ENCODE measurements around the gene CTDNEP1. TPM values are rescaled to one million over a fixed set of nuclear protein-coding genes. Genes with fewer than 3 reads are reported as not detected.

The CTDNEP1 gene
- 77.3 TPM for total RNA-seq

DNA sequence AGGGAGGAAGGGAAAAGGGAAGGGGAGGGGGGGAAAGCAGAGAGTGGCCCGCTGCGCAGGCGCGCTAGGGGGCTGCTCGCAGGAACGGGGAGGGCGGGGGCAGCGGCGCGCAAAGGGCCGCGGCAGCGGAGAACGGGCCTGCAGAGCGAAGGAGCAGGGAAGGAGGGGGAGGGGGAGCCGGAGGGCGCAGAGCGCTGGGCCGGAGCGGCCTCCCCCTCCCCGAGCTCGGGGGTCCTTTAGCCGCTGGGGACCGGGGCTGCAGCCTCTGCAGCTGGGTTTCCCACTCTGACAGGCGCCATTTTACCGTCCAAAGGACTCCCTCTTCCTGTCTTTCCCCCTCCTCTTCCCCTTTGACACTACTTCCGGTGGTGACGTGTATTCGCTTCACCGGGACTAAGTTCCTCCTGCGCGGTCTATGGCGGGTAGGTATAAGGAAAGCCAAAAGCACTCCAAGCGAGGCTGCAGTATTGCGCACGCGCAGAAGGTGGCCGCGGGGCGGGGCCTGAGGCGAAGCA, at the start of gene CTDNEP1:
Gene CTDNEP1 (minus strand): TSS at position 74 of the 515 bp plus-strand sequence. CDS start 438 bp downstream, outside the sequence.

DNA sequence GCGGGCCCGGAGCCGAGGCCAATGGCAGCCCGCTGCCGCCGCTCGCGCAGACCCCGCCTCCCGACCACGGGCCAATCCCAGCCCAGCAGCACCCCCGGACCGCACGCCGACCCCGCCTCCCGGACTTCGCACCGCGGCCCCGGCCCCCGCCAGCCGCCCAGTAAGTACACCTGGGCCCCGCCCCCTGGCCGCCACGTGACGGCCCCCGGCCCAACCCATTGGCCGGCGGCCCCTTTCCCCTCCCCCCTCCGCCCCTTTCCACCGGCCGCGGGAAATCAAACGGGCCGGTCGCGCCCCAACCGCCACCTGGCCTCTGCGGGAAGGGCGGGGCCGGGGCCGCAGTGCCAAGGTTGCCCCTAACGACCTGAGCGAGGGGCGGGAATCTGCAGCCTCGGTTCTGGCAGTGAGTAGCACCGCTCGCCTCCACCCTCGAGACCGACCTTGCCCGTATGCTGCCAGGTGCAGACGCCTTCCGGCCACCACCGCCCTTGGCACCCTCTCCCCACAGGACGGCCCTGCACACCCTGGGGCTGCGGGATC, 43.1 kb upstream of the CTDNEP1 start, which contains the start of gene YBX2:
Gene YBX2 (minus strand): TSS at position 26 of the 540 bp plus-strand sequence. CDS start 139 bp downstream, outside the sequence.

DNA sequence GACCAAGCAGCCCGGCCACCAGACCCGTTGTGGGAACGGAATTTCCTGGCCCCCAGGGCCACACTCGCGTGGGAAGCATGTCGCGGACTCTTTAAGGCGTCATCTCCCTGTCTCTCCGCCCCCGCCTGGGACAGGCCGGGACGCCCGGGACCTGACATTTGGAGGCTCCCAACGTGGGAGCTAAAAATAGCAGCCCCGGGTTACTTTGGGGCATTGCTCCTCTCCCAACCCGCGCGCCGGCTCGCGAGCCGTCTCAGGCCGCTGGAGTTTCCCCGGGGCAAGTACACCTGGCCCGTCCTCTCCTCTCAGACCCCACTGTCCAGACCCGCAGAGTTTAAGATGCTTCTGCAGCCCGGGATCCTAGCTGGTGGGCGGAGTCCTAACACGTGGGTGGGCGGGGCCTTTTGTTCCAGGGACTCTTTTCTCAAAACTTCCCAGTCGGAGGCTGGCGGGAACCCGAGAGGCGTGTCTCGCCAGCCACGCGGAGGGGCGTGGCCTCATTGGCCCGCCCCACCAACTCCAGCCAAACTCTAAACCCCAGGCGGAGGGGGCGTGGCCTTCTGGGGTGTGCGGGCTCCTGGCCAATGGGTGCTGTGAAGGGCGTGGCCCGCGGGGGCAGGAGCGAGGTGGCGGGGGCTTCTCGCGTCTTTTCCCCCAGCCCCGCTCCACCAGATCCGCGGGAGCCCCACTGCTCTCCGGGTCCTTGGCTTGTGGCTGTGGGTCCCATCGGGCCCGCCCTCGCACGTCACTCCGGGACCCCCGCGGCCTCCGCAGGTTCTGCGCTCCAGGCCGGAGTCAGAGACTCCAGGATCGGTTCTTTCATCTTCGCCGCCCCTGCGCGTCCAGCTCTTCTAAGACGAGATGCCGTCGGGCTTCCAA, 29.8 kb upstream of the CTDNEP1 start, which contains the start of gene SLC2A4:
Gene SLC2A4 (plus strand): TSS at position 645 of the 879 bp plus-strand sequence. CDS start 217 bp downstream, at position 862.

DNA sequence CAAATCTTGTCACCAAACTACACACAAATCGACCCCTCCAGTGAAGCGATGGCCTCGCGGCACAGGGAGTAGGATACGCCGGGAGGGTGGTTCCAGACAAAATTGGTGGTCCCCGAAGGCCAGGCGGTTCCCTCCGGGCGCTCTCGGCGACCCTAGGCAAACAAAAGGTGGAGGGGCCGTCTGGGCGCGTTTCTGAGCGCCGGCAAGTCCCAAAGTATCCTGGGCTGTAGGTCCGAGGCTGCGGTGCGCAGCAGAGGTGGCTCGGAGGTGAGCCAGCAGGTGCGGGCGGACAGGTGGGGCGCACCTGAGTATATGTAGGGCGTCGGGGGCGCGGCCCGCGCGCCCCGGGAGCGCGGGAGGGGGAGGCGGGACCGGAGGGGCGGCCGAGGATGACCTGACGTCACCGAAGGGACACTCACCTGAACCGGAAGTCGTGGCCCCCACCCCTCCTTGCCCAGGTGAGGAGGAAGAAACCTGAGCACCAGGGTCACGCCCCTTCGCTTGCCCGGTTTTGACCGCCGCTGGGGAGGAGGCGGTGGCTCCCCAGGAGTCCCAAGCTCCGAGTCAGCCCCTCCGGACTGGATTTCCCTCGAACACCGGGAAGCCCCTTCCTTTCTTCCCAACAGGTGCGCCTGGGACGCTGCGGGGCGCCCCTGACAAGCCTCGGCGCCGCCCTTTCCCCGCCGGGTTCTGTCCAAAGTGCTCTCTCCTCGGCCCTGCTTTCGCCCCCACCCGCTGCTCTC, 10.8 kb upstream of the CTDNEP1 start, which contains the start of gene CLDN7:
Gene CLDN7 (minus strand): TSS at position 287 of the 743 bp plus-strand sequence. CDS start 435 bp downstream, outside the sequence.

DNA sequence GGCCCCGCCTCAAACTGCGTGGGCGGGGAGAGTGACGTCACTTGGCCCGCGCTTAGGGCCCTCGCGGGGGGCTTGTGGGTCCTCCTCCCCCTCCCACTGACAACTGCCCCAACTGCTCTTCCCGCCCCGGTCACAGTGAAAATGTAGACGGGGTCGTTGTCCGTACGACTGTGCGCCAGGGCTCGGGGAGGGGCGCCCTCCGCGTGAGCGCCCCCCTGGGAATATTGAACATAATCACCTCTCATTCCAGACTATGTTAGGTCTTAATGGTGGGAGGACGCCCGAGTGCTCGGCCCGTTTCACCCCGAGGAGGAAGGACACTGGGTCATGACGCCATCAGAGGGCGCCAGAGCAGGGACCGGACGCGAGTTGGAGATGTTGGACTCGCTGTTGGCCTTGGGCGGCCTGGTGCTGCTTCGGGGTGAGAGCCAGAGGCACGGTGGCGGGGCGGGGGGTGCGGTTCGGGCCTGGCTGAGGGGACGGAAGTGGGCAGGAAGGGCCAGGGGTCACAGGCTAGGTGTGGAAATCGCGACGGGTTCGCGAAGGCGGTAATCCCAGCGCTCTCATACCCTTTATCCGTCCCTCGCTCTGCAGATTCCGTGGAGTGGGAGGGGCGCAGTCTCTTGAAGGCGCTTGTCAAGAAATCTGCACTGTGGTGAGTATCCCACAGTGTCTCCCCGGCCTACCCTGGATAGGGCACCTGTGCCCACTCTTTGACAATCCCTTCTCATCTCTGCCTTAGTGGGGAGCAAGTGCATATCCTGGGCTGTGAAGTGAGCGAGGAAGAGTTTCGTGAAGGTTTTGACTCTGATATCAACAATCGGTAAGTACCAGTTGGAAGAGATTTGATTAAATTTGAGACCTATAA, 876 bp upstream of the CTDNEP1 start, which contains the start of gene ELP5:
Gene ELP5 (plus strand): TSS at position 40 of the 868 bp plus-strand sequence. CDS start 336 bp downstream, at position 376.

DNA sequence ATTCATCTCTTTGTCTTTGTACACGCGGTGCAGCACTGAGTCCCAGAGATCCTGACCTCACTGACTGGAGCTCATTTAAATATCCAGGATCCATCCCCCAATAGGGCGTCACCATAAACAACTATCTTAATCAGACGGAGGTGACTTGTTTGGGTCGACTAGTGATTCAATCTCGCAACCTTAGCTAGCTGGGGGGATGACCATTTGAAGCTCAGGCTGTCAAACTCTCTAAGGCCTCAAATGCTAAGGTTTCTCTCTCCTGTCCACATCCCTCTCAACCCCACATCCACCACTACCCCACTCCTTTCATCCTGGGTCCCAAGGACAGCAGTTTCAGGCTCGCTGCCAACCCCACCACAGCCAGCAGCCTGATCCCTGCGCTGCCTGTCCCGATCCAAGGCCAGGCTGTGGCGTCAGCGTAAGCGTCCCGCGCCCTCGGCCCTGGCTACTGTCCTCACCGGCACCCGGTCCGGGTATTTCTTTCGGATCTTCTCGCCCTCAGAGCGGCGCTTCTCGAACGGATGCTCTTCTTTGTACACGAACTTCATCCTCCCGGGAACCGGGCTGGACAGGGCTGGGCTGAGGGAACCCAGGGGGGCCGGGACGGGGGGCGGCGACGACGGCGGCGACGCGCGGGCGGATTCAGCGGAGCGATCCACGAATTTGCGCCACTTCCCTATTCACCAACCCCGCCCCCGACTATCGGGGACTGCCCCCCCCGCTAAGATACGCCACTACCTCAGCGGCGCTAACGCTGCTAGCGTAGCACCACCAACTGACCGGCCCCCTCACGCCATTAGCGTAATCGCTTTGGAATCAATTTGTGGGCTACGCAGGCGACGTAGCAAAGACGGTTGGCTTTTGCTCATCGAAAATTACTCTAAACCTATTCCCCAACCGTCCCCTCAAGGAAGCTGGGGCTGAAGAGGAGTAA, 9.5 kb downstream of the CTDNEP1 start, which contains the start of gene GABARAP:
Gene GABARAP (minus strand): TSS at position 667 of the 934 bp plus-strand sequence. CDS start 119 bp downstream, at position 548.

DNA sequence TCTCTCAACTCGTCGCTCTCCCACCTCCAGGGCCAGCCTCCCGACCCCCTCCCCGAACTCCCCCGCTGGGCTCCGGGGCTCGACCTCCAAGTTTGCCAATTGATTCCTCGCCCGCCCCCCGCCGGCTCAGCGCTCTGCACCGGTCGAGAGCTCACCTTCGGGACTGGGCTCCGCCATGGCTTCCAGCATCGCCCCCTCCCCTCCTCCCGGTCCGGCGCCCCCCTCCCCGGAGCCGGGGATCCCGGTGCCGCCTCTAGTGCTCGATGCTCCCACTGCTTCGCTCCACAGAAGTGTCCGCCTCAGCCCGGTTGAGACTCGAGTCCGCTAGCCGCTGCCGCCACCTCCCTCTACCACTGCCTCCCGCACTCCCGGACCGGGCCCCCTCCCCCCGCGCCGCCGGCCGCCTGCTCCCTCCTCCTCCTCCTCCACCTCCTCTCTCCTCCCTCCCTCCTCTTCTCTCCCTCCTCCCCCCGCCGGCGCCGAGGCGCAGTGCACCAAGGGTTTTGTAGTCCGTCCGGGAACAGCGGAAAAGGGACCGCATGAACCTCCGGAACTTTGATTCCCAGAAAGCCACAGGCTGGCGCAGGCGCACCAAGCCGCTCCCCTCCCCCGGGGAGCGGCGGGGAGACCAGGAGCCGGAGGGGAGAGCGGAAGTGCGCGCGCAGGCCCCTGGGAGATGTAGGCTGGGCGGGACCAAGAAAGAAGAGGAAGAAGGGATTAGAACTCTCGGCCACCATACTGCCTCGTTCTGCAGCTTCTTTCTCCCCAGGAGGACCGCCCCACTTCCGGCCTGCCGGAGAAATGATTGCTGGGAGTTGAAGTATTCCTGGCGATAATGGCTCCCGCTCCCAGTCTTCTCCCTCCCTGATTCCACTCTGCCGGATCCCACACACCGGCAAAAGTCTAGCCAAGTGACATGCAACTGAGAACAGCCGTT, 12.2 kb downstream of the CTDNEP1 start, which contains the start of gene PHF23:
Gene PHF23 (minus strand): TSS at position 367 of the 937 bp plus-strand sequence. CDS start 178 bp downstream, at position 189.

DNA sequence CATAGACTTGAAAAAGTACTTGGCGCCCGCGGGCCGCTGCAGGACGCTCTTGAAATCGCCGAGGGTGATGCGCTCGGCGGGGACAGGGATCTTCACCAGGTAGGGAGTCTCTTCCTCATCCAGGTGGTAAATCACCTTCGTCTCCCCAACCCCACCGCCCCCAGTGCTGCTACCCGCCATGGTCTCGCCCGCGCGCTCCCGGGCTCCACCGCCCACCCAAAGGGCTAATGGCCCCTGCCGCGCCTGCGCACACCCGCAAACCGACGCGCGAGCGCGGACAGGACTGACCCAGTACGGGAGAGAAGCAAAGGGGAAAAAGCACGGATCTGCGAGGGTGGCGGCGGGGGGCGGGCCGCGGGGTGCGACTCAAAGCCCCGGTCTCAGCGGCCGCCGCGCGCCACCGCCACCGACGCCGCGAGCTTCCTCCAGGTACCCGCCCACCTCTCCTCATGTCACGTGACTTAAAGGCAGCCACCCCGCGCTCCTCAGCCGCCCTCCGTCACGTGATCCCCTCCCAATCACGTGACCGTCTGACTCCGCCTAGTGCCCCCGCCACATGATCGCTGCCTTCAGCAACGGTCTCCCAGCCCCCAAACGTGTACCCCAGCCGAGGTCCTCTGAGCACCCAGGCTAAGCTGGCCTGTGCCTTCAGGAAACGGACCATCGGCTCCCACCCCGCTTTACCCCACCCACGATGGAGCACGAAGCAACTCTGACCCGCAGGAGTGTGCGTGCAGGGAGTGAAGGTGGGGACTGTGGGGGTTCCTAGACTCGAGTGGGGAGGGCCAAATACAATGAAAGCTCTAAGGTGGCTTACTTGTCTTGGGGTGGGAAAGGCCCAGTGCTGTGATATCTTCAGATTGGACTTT, 17.2 kb downstream of the CTDNEP1 start, which contains the start of gene DVL2:
Gene DVL2 (minus strand): TSS at position 435 of the 869 bp plus-strand sequence. CDS start 255 bp downstream, at position 180.

DNA sequence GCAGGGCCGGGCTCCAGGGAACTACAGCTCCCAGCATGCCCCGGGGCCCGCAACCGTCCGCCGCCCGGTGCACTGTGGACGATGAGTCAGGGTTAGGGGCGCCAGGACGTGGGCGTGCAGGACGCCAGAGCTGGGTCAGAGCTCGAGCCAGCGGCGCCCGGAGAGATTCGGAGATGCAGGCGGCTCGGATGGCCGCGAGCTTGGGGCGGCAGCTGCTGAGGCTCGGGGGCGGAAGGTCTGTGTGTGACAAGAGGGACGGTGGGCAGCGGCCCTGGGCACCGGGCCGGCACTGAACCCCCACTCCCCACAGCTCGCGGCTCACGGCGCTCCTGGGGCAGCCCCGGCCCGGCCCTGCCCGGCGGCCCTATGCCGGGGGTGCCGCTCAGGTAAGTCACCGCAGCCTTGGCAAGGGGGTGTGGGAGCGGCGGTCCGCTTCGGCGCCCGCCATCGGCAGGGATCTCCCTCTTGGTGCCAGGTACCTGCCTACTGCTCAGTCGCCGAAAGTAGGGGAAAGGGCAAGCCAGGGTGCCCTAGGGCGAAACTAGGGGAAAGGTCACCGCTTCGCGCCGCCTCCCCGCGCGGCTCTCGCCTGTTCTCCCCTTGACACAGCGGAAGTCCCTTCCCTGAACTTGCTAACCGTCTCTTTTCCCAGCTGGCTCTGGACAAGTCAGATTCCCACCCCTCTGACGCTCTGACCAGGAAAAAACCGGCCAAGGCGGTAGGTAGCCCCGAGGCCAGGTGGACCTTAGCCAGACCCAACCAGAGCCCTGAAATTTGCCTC, 31.5 kb downstream of the CTDNEP1 start, which contains the start of the genes ACADVL and DLG4:
Gene ACADVL (plus strand): TSS at position 127 of the 781 bp plus-strand sequence. CDS start 47 bp downstream, at position 174.
Gene DLG4 (minus strand): TSS at position 25 of the 781 bp plus-strand sequence.

Small RNAs within 50 kb of the gene (small RNA-seq; reads per million reads assigned to genes)
- gene MIR324 (ENCODE audit: low replicate concordance) (12.1 reads per million, percentile 95 among the genes with 10 or more reads in this experiment), gene RF00019 (ENCODE audit: low replicate concordance) (not detected)

Other genes with a start within 250 kb of the CTDNEP1 start
- gene RNASEK, start 239.1 kb downstream of the CTDNEP1 start, total RNA-seq = 96.7 TPM
- 20.3 TPM for gene BCL6B, start 228.7 kb downstream of the CTDNEP1 start, total RNA-seq
- gene SLC16A13, start 215.7 kb downstream of the CTDNEP1 start, total RNA-seq = 1.6 TPM
- gene SLC16A11, start 207.6 kb downstream of the CTDNEP1 start, total RNA-seq = 0.41 TPM
- gene CLEC10A, start 171.5 kb downstream of the CTDNEP1 start, total RNA-seq = 4.8 TPM
- gene ASGR2, start 136.9 kb downstream of the CTDNEP1 start, total RNA-seq = 2.2 TPM
- gene ASGR1, start 72.4 kb downstream of the CTDNEP1 start, total RNA-seq = 5.5 TPM
- 36.0 TPM for gene DLG4, start 31.9 kb downstream of the CTDNEP1 start, total RNA-seq
- 342 TPM for gene ACADVL, start 31.8 kb downstream of the CTDNEP1 start, total RNA-seq
- 73.5 TPM for gene DVL2, start 17.2 kb downstream of the CTDNEP1 start, total RNA-seq
- 44.4 TPM for gene PHF23, start 12.3 kb downstream of the CTDNEP1 start, total RNA-seq
- 226 TPM for gene GABARAP, start 9.3 kb downstream of the CTDNEP1 start, total RNA-seq
- 27.2 TPM for gene ELP5, start 481 bp upstream of the CTDNEP1 start, total RNA-seq
- 65.5 TPM for gene CLDN7, start 10.7 kb upstream of the CTDNEP1 start, total RNA-seq
- 19.6 TPM for gene SLC2A4, start 30.0 kb upstream of the CTDNEP1 start, total RNA-seq
- gene YBX2, start 42.9 kb upstream of the CTDNEP1 start, total RNA-seq = 2.0 TPM
- gene EIF5A, start 55.9 kb upstream of the CTDNEP1 start, total RNA-seq = 179 TPM
- 30.4 TPM for gene GPS2, start 63.6 kb upstream of the CTDNEP1 start, total RNA-seq
- gene NEURL4, start 77.6 kb upstream of the CTDNEP1 start, total RNA-seq = 31.2 TPM
- 4.8 TPM for gene ACAP1, start 84.8 kb upstream of the CTDNEP1 start, total RNA-seq
- gene KCTD11, start 100.4 kb upstream of the CTDNEP1 start, total RNA-seq = 7.0 TPM
- gene TMEM95, start 103.4 kb upstream of the CTDNEP1 start, total RNA-seq = not detected
- 5.5 TPM for gene TNK1, start 129.4 kb upstream of the CTDNEP1 start, total RNA-seq
- 23.1 TPM for gene PLSCR3, start 142.8 kb upstream of the CTDNEP1 start, total RNA-seq
- gene TMEM256, start 152.4 kb upstream of the CTDNEP1 start, total RNA-seq = 109 TPM
- 21.3 TPM for gene NLGN2, start 156.1 kb upstream of the CTDNEP1 start, total RNA-seq
- not detected for gene SPEM1, start 168.6 kb upstream of the CTDNEP1 start, total RNA-seq
- gene SPEM2, start 173.9 kb upstream of the CTDNEP1 start, total RNA-seq = not detected
- gene SPEM3, start 177.1 kb upstream of the CTDNEP1 start, total RNA-seq = not detected
- gene TMEM102, start 183.7 kb upstream of the CTDNEP1 start, total RNA-seq = 5.0 TPM
- 4.8 TPM for gene FGF11, start 187.8 kb upstream of the CTDNEP1 start, total RNA-seq
- 21.4 TPM for gene CHRNB1, start 193.3 kb upstream of the CTDNEP1 start, total RNA-seq
- gene ZBTB4, start 227.9 kb upstream of the CTDNEP1 start, total RNA-seq = 31.0 TPM
- gene SLC35G6, start 229.7 kb upstream of the CTDNEP1 start, total RNA-seq = not detected
- gene POLR2A, start 232.6 kb upstream of the CTDNEP1 start, total RNA-seq = 118 TPM